HepG2 (cell line): Measurements from ENCODE around the gene LRGUK. TPM values are rescaled to one million over a fixed set of nuclear protein-coding genes. Genes with fewer than 3 reads are reported as not detected.

Source experiments
- ATAC-seq: fragments of 200-7000 bp; cut with Tn5 transposase; 3 replicates; pipeline ENCODE4 v1.9.1; 2020; ENCODE audit warnings: mild to moderate bottlenecking, moderate library complexity
- BruUV-seq: library from RNA; stranded (reverse); fragments of 400-500 nt; replicated peaks from 2 replicates; lab custom pipeline; 2021; lab: Mats Ljungman, UMichigan
- CTCF ChIA-PET: fragments of 300-600 bp; formaldehyde crosslinking; extraction: SDS; loops from one replicate; lab custom pipeline; 2021; ENCODE audit warnings: low total read pairs, inconsistent platforms, low intra/inter-chr PET ratio; lab: Yijun Ruan, JAX
- POLR2A ChIA-PET: fragments of 350-600 bp; sonication (Branson Sonifier 250); formaldehyde crosslinking; loops from one replicate; lab custom pipeline; 2020; ENCODE audit warnings: antibody characterized with exemption, inconsistent platforms; lab: Yijun Ruan, JAX
- DNase-seq: peaks from one replicate; pipeline ENCODE4 v3.0.0-alpha.2; 2015; ENCODE audit warnings: low spot score
- FAIRE-seq: peaks from 3 replicates; lab custom pipeline; 2011; peaks lifted over from hg19 to GRCh38; lab: Jason Lieb, UNC
- H2AFZ ChIP-seq: one replicate; pipeline ENCODE4 v1.6.1; 2011; ENCODE audit warnings: low read length, inconsistent platforms
- H3K27ac ChIP-seq: fragments of 300-600 bp; 3 replicates; pipeline ENCODE4 v1.8.0; 2011; ENCODE audit warnings: mixed run types, mild to moderate bottlenecking, mixed read lengths, low read length, inconsistent platforms; ENCODE audit not compliant: insufficient read depth; ENCODE audit errors: extremely low read length
- H3K27me3 ChIP-seq, 2 experiments: fragments of 200-600 bp in 1 of 2; 2 replicates in 1 of 2; 3 replicates in 1 of 2; pipeline versions ENCODE4 v1.6.0 to v1.8.0; 2011; ENCODE audit warnings: low read length in 2 of 2, mild to moderate bottlenecking in 2 of 2, moderate library complexity in 2 of 2, inconsistent platforms in 1 of 2; ENCODE audit not compliant: insufficient read depth in 2 of 2, control insufficient read depth in 1 of 2
- H3K36me3 ChIP-seq, 2 experiments: fragments of 200-600 bp in 1 of 2; replicated peaks in 1 of 2; 2 replicates in 1 of 2; 3 replicates in 1 of 2; pipeline versions ENCODE4 v1.5.1 to v1.8.0; 2011; ENCODE audit warnings: low read length in 2 of 2, inconsistent platforms in 1 of 2; ENCODE audit not compliant: insufficient read depth in 2 of 2, control insufficient read depth in 1 of 2
- H3K4me1 ChIP-seq: 2 replicates; pipeline ENCODE4 v1.5.1; 2012; ENCODE audit warnings: low read length, inconsistent platforms; ENCODE audit not compliant: insufficient read depth
- H3K4me2 ChIP-seq: 2 replicates; pipeline ENCODE4 v1.6.0; 2011; ENCODE audit warnings: low read depth, low read length, inconsistent platforms
- H3K4me3 ChIP-seq, 3 experiments: fragments of 200-600 bp in 1 of 3; sonication (generic), shearing (Covaris generic) in 1 of 3; replicated peaks in 1 of 3; 2 replicates each; pipeline ENCODE4 v1.5.1; 2011 to 2016; ENCODE audit warnings: low read length in 3 of 3, inconsistent platforms in 2 of 3, low read depth in 2 of 3, mild to moderate bottlenecking in 2 of 3, control low read depth in 1 of 3, mixed read lengths in 1 of 3; ENCODE audit not compliant: insufficient read depth in 1 of 3
- H3K79me2 ChIP-seq: one replicate; pipeline ENCODE4 v1.6.1; 2011; ENCODE audit warnings: low read length, inconsistent platforms; ENCODE audit not compliant: insufficient read depth
- H3K9ac ChIP-seq: 2 replicates; pipeline ENCODE4 v1.6.0; 2011; ENCODE audit warnings: mild to moderate bottlenecking, low read depth, low read length, inconsistent platforms; ENCODE audit not compliant: insufficient read depth
- H3K9me3 ChIP-seq: 2 replicates; pipeline ENCODE4 v1.5.1; 2012; ENCODE audit warnings: mild to moderate bottlenecking, low read length
- H4K20me1 ChIP-seq: 2 replicates; pipeline ENCODE4 v1.6.0; 2011; ENCODE audit warnings: inconsistent platforms, mild to moderate bottlenecking, low read length, moderate library complexity; ENCODE audit not compliant: insufficient read depth
- DR1 ChIP-seq: sonication (generic); formaldehyde crosslinking; IDR thresholded peaks from 2 replicates; pipeline ENCODE4 v1.8.0; 2021; ENCODE audit warnings: mild to moderate bottlenecking, missing genetic modification reagents, inconsistent platforms
- IKZF4 ChIP-seq: sonication (generic); formaldehyde crosslinking; IDR thresholded peaks from 2 replicates; pipeline ENCODE4 v1.5.1; 2020; ENCODE audit warnings: borderline replicate concordance, mild to moderate bottlenecking, low read depth, missing genetic modification reagents; ENCODE audit errors: not compliant biosample characterization
- IKZF5 ChIP-seq: IDR thresholded peaks from 2 replicates; pipeline ENCODE4 v1.6.1; 2018; ENCODE audit warnings: missing genetic modification reagents, mild to moderate bottlenecking, missing compliant biosample characterization
- KLF12 ChIP-seq: sonication (generic); formaldehyde crosslinking; IDR thresholded peaks from 2 replicates; pipeline ENCODE4 v1.4.0; 2020; ENCODE audit warnings: missing genetic modification reagents, borderline replicate concordance
- KLF13 ChIP-seq: sonication (generic); formaldehyde crosslinking; IDR thresholded peaks from 2 replicates; pipeline ENCODE4 v1.4.0; 2020; ENCODE audit warnings: mild to moderate bottlenecking, missing genetic modification reagents
- MTA1 ChIP-seq: sonication (generic); formaldehyde crosslinking; IDR thresholded peaks from 2 replicates; pipeline ENCODE4 v1.4.0; 2020; ENCODE audit warnings: missing genetic modification reagents, mild to moderate bottlenecking, borderline replicate concordance
- NRL ChIP-seq: sonication (generic); formaldehyde crosslinking; IDR thresholded peaks from 2 replicates; pipeline ENCODE4 v1.5.0; 2020; ENCODE audit warnings: missing genetic modification reagents, mild to moderate bottlenecking, moderate library complexity, borderline replicate concordance
- REL ChIP-seq: sonication (generic); formaldehyde crosslinking; conservative IDR thresholded peaks from 2 replicates; pipeline ENCODE4 v1.8.0; 2022; ENCODE audit warnings: mild to moderate bottlenecking, missing genetic modification reagents, moderate library complexity
- ZBTB20 ChIP-seq: sonication (generic); formaldehyde crosslinking; IDR thresholded peaks from 2 replicates; pipeline ENCODE4 v1.8.1; 2023; ENCODE audit warnings: missing genetic modification reagents, low read depth, mild to moderate bottlenecking, borderline replicate concordance
- ZNF136 ChIP-seq: sonication (generic); formaldehyde crosslinking; IDR thresholded peaks from 2 replicates; pipeline ENCODE4 v1.8.1; 2022; ENCODE audit warnings: low read depth, mild to moderate bottlenecking, moderate library complexity, missing genetic modification reagents
- ZNF562 ChIP-seq: sonication (generic); formaldehyde crosslinking; IDR thresholded peaks from 2 replicates; pipeline ENCODE4 v1.8.0; 2022; ENCODE audit warnings: missing genetic modification reagents, borderline replicate concordance
- ZNF724P ChIP-seq: sonication (generic); formaldehyde crosslinking; IDR thresholded peaks from 2 replicates; pipeline ENCODE4 v1.8.0; 2022; ENCODE audit warnings: missing genetic modification reagents, borderline replicate concordance
- WGBS: methylation state at CpG from one replicate; pipeline ENCODE4 v1.1.6; 2017; ENCODE audit warnings: low lambda C conversion rate; 5-methylcytosine and 5-hydroxymethylcytosine counted together
- in situ Hi-C: cut with HindIII; loops from 2 replicates; pipeline ENCODE4 v1.10.0; 2017; ENCODE audit warnings: low pct_unique_long_range_greater_than_20kb; ENCODE audit not compliant: extremely low pct_ligation_motif_present
- intact Hi-C: fragments of 100-400 bp; cut with micrococcal nuclease; formaldehyde crosslinking; loops from one replicate; pipeline ENCODE4 v1.10.0; 2022; ENCODE audit not compliant: unreplicated experiment
- polyA plus RNA-seq, 8 experiments: library from polyadenylated mRNA; depleted of rRNA in 3 of 8; stranded (reverse) in 7 of 8; unstranded in 1 of 8; fragments of >200 nt; fragmentation: Illumina TruSeq in 4 of 8; extraction: Trizol in 4 of 8; gene quantifications; 2 replicates each; pipeline versions ENCODE4 v1.2.1 to v1.2.3, GENCODE V29; 2011 to 2016; ENCODE audit warnings: low read depth in 4 of 8, missing spikeins in 1 of 8, mixed read lengths in 1 of 8; ENCODE audit not compliant: insufficient read depth in 1 of 8
- total RNA-seq, 5 experiments: library from RNA; depleted of rRNA; stranded (reverse); fragments of >200 nt; fragmentation: Illumina TruSeq; extraction: Trizol; gene quantifications; 2 replicates each; pipeline ENCODE4 v1.2.3, GENCODE V29; 2016; ENCODE audit warnings: low read depth in 1 of 5
- TF ChIP-seq, protein P1 (sequence below), 2 experiments: fragments of 450-650 bp in 1 of 2; sonication (generic) in 1 of 2; formaldehyde crosslinking; IDR thresholded peaks; 2 replicates each; pipeline versions ENCODE4 v1.5.0 to v1.8.0; 2020 to 2022; ENCODE audit warnings: mild to moderate bottlenecking in 1 of 2, missing genetic modification reagents in 1 of 2
- TF ChIP-seq, protein P2 (sequence below): sonication (generic); formaldehyde crosslinking; IDR thresholded peaks from 2 replicates; pipeline ENCODE4 v1.4.0; 2020; ENCODE audit warnings: mild to moderate bottlenecking, missing genetic modification reagents, borderline replicate concordance
- TF ChIP-seq, protein P3 (sequence below): sonication (generic); formaldehyde crosslinking; conservative IDR thresholded peaks from 2 replicates; pipeline ENCODE4 v1.8.0; 2022; ENCODE audit warnings: missing genetic modification reagents

Gene LRGUK
- total and polyA plus RNA-seq, 2 of the 13 experiments (the other 11 are each of a cell fraction or from before 2014, with no cell fraction given), result 0.18 to 0.20 TPM

DNA sequence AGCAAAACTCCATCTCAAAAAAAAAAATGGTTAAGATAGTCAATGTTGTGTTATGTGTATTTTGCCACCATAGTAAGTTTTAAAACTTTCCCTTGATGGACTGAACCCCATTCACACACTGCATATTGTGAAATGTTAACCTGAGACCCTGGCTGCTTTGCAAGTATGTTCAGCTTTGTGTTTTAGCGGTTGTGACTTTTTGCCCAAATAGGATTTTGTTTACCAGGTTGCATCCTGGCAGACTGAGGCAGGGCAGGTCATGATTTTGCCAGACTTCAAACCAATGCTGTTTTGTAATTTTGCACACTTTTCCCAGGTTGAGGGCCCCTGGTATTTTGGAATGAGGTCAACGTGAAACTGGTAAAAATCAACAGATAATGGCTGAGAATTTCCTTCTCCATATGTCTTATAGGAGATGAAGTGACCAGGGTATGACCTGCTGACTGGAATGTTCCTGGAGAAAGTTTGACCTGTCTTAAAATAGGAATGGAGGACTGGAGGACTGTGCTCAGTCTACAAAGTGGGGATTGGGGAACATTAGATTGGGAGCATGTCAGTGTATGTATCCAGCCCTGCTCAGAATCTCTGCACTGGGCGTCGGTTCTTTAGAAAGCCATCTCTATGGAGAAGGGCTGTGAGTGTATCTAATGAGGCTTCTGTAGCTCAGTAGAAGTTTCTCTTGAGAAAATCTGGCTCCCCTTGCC is 76.2 kb downstream of the LRGUK start (continued):
- TF ChIP-seq, protein P1, sequence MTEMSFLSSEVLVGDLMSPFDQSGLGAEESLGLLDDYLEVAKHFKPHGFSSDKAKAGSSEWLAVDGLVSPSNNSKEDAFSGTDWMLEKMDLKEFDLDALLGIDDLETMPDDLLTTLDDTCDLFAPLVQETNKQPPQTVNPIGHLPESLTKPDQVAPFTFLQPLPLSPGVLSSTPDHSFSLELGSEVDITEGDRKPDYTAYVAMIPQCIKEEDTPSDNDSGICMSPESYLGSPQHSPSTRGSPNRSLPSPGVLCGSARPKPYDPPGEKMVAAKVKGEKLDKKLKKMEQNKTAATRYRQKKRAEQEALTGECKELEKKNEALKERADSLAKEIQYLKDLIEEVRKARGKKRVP (CRISPR knock-in tag; IDR thresholded peaks at IDR 0.05), result no peak
- no peak for TF ChIP-seq IKZF4 (CRISPR knock-in tag)

DNA sequence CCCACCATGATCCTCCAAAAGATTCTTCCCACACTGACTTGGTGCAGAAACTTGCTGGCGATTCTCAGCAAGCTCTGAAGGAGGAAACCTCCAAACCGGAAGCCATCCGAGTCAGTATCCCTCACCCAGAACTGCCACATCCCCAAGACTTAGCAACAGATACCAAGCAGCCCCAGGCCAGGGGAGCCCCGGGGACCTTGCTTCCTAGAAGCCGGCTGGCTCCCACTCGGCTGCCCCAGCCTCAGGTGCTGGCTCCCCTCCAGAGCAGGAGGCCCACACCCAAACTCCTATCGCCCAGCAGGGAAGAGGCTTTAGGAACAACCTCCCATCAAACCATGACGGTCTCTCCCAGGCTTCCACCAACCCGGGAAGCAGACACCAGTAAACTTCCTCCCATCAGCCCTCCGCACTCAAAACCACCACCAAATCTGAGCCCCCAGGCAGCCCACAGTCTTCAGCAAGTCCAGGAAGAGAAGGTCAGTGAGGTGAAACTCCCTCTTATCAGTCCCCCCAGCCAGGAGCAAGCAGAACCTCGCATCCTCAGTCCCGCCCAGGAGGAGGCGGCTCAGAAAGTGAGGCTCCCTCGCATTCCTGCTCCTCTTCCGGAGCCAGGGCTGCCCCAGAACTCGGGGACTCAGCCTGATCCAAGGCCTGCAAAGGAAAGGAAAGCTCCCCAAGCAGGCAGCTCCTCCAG is 82.3 kb downstream of the LRGUK start:
- intact Hi-C loops (no loop called here), in situ Hi-C loops (no loop called here)
- Histone ChIP-seq H3K9me3 (no peaks in the 10 kb centered on the region), H3K4me2 (no peak overlapping the region), H4K20me1 (no peaks in the 10 kb centered on the region), H3K4me1 (no peaks in the 10 kb centered on the region), H3K9ac (no peak overlapping the region), H3K79me2 (no peaks in the 10 kb centered on the region), H3K36me3 (no peaks in the 10 kb centered on the region), H2AFZ (no peak overlapping the region), H3K27ac (no peak overlapping the region)
- WGBS, result 0% methylated on average over 3 of the region's 16 CpGs
- POLR2A ChIA-PET, result no interaction called here
- no peak for DNase-seq
- no peak for ATAC-seq
- no peak for FAIRE-seq
- TF ChIP-seq, protein P2, sequence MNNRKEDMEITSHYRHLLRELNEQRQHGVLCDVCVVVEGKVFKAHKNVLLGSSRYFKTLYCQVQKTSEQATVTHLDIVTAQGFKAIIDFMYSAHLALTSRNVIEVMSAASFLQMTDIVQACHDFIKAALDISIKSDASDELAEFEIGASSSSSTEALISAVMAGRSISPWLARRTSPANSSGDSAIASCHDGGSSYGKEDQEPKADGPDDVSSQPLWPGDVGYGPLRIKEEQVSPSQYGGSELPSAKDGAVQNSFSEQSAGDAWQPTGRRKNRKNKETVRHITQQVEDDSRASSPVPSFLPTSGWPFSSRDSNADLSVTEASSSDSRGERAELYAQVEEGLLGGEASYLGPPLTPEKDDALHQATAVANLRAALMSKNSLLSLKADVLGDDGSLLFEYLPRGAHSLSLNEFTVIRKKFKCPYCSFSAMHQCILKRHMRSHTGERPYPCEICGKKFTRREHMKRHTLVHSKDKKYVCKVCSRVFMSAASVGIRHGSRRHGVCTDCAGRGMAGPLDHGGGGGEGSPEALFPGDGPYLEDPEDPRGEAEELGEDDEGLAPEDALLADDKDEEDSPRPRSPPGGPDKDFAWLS (CRISPR knock-in tag), result no peak
- TF ChIP-seq KLF12 (CRISPR knock-in tag) (no peak), KLF13 (CRISPR knock-in tag) (no peak), ZNF136 (CRISPR knock-in tag) (no peak), ZNF562 (CRISPR knock-in tag) (no peak), MTA1 (no peak), NRL (CRISPR knock-in tag) (no peak), DR1 (CRISPR knock-in tag) (no peak), ZBTB20 (CRISPR knock-in tag) (no peak), ZNF724P (no peak), IKZF5 (CRISPR knock-in tag) (no peak), REL (no peak)
- TF ChIP-seq, protein P3, sequence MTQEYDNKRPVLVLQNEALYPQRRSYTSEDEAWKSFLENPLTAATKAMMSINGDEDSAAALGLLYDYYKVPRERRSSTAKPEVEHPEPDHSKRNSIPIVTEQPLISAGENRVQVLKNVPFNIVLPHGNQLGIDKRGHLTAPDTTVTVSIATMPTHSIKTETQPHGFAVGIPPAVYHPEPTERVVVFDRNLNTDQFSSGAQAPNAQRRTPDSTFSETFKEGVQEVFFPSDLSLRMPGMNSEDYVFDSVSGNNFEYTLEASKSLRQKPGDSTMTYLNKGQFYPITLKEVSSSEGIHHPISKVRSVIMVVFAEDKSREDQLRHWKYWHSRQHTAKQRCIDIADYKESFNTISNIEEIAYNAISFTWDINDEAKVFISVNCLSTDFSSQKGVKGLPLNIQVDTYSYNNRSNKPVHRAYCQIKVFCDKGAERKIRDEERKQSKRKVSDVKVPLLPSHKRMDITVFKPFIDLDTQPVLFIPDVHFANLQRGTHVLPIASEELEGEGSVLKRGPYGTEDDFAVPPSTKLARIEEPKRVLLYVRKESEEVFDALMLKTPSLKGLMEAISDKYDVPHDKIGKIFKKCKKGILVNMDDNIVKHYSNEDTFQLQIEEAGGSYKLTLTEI (CRISPR knock-in tag), result no peak
- TF ChIP-seq, all 625 proteins: peak for 0
- Histone ChIP-seq H3K4me3 (no peak overlapping the region), H3K27me3 (peaks cover 3 to 39% of the 10 kb centered on the region in 2 experiments)
- BruUV-seq, result no TSS peak
- CTCF ChIA-PET, result no interaction called here
